Esophagus muscularis mucosa (tissue), 4 donors: ENCODE measurements around the gene PLN. TPM values are rescaled to one million over a fixed set of nuclear protein-coding genes. Genes with fewer than 3 reads are reported as not detected.

ENCODE experiments used
- DNase-seq: peaks from one replicate; pipeline ENCODE4 v3.0.0-alpha.2; 2017; ENCODE audit errors: extremely low spot score
- H3K27ac ChIP-seq, 4 donors: fragments of 200-600 bp; sonication (generic); replicated peaks in 1 of 4; 1 replicate in 3 of 4; 2 replicates in 1 of 4; pipeline ENCODE4 v1.5.1; 2016 to 2019; ENCODE audit warnings: mild to moderate bottlenecking in 1 of 4
- H3K27me3 ChIP-seq, 4 donors: fragments of 200-600 bp; sonication (generic); one replicate each; pipeline versions ENCODE4 v1.5.1 to v1.6.0; 2016 to 2019
- H3K36me3 ChIP-seq, 4 donors: fragments of 200-600 bp; sonication (generic); one replicate each; pipeline ENCODE4 v1.5.1; 2016 to 2019
- H3K4me1 ChIP-seq, 4 donors: fragments of 200-600 bp; sonication (generic); one replicate each; pipeline ENCODE4 v1.5.1; 2016 to 2019
- H3K4me3 ChIP-seq, 4 donors: fragments of 200-600 bp; sonication (generic); 1 replicate in 2 of 4; 2 replicates in 2 of 4; pipeline ENCODE4 v1.5.1; 2016 to 2019; ENCODE audit warnings: mild to moderate bottlenecking in 4 of 4, moderate library complexity in 1 of 4
- H3K9me3 ChIP-seq, 4 donors: fragments of 200-600 bp; sonication (generic); 1 replicate in 3 of 4; 2 replicates in 1 of 4; pipeline ENCODE4 v1.5.1; 2016 to 2019
- CTCF ChIP-seq, 3 experiments: fragments of 200-600 bp in 2 of 3; fragments of 450-650 bp in 1 of 3; sonication (generic) in 2 of 3; IDR thresholded peaks; one replicate each; pipeline ENCODE4 v1.5.1; 2017 to 2019; ENCODE audit warnings: antibody characterized with exemption in 3 of 3, mild to moderate bottlenecking in 2 of 3, moderate library complexity in 1 of 3
- EP300 ChIP-seq: sonication (generic); formaldehyde crosslinking; IDR thresholded peaks from one replicate; pipeline ENCODE4 v1.6.1; 2017; ENCODE audit warnings: antibody characterized with exemption
- POLR2A ChIP-seq: fragments of 450-650 bp; IDR thresholded peaks from one replicate; pipeline ENCODE4 v1.6.1; 2017; ENCODE audit warnings: antibody characterized with exemption, moderate library complexity, mild to moderate bottlenecking, low read depth
- POLR2AphosphoS5 ChIP-seq, 2 donors: sonication (generic); formaldehyde crosslinking; IDR thresholded peaks; one replicate each; pipeline ENCODE4 v1.6.1; 2017; ENCODE audit warnings: antibody characterized with exemption in 2 of 2
- WGBS: methylation state at CpG from one replicate; pipeline ENCODE4 v1.1.5; 2018; 5-methylcytosine and 5-hydroxymethylcytosine counted together
- intact Hi-C: fragments of 100-400 bp; cut with DNase I; formaldehyde crosslinking; loops from one replicate; pipeline ENCODE4 v1.15.1; 2023
- total RNA-seq, 4 donors: library from RNA; depleted of rRNA; stranded (reverse); fragments of >200 nt; gene quantifications; one replicate each; pipeline versions ENCODE4 v1.1.0 to v1.2.1, GENCODE V29; 2016

Gene PLN
- 100 to 1,000 TPM; 262 to 431 (median 319) TPM for total RNA-seq

- Histone ChIP-seq H3K27ac (peak within 1 kb of the TSS; percentile 64 to 74 (median 71)), H3K36me3 (peaks cover 0 to 37% (median 0%) of the 10 kb centered on the region in 4 donors), H3K9me3 (no peaks in the 10 kb centered on the region), H3K4me1 (peaks cover 0 to 36% (median 21%) of the 10 kb centered on the region in 4 donors), H3K27me3 (no peaks in the 10 kb centered on the region), H3K4me3 (peak within 1 kb of the TSS; percentile 43 to 59 (median 50))
- WGBS, result 60% methylated on average over 3 of the region's 3 CpGs
- TF ChIP-seq POLR2AphosphoS5 (IDR thresholded peaks at IDR 0.05) (peak; percentile 32 to 93), POLR2A (no peak)
- intact Hi-C loops, result no loop called here
- DNase-seq, result no peak
Measured at GRCh38 chr6:118548136-118548535, at the start of gene PLN. Gene PLN, plus strand, starts transcription at chr6:118548296. Its CDS starts 10,626 bp downstream, at chr6:118558922.

DNA sequence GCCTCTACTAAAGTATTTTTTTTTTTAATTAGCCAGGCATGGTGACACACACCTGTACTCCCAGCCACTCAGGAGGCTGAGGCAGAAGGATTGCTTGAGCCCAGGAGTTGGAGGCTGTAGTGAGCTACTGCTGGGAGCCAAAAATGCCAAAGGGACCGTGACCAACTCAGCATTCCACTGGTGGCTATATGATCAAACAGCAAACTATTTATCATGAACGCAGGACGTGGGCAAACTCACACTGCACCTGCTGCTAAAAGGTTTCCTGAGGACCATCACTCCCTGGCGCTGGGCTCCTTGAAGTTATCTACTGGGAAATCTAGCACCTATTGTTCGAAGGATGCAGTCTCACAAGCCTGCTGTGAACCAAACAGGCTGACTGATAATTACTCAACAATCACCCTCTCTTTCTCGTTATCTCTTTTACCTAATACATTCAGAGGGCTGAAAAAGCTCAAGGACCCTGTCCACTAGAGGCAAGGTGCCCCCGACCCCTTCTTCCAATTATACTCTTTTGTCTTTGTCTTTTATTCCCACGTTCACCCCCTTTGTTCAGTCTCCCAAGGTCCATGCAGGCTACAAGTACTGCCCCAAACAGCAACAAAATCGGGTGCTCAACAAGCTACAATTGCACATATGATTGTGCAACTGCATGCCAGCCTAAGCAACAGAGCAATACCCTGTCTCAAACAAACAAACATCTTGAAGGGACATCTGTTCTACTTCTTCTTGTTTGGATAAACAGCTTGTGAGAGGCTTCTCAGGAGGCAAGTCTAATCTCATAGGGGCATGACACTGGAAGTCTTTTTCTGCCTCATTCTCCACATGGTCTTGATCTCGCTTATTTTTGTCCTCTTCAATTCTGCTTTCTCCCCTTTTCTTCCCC is 47.7 kb upstream of the PLN start:
- H3K27ac ChIP-seq, result no peak overlapping the region
- WGBS, result 98% methylated on average over 10 of the region's 10 CpGs
- peaks cover 0 to 9% (median 1%) of the 10 kb centered on the region in 4 donors for H3K36me3 ChIP-seq
- TF ChIP-seq POLR2AphosphoS5 (IDR thresholded peaks at IDR 0.05) (no peak), EP300 (no peak), CTCF (IDR thresholded peaks at IDR 0.05) (no peak), POLR2A (no peak)
- intact Hi-C loops, result no loop called here
- H3K9me3 ChIP-seq, result no peaks in the 10 kb centered on the region
- DNase-seq, result no peak
- no peak overlapping the region for H3K4me3 ChIP-seq
- no peaks in the 10 kb centered on the region for H3K27me3 ChIP-seq
- H3K4me1 ChIP-seq, result no peaks in the 10 kb centered on the region

GRCh38 chr6:118501099-118501498 is 47.0 kb upstream of the PLN start:
- Histone ChIP-seq H3K27ac (no peak overlapping the region), H3K4me1 (no peaks in the 10 kb centered on the region), H3K27me3 (no peaks in the 10 kb centered on the region), H3K36me3 (peaks cover 0 to 6% (median 1%) of the 10 kb centered on the region in 4 donors), H3K9me3 (no peaks in the 10 kb centered on the region), H3K4me3 (no peak overlapping the region)
- intact Hi-C loops, result no loop called here
- no peak for DNase-seq
- 88% methylated on average over 5 of the region's 5 CpGs for WGBS
- TF ChIP-seq CTCF (IDR thresholded peaks at IDR 0.05) (no peak), EP300 (no peak), POLR2AphosphoS5 (IDR thresholded peaks at IDR 0.05) (no peak), POLR2A (no peak)

DNA sequence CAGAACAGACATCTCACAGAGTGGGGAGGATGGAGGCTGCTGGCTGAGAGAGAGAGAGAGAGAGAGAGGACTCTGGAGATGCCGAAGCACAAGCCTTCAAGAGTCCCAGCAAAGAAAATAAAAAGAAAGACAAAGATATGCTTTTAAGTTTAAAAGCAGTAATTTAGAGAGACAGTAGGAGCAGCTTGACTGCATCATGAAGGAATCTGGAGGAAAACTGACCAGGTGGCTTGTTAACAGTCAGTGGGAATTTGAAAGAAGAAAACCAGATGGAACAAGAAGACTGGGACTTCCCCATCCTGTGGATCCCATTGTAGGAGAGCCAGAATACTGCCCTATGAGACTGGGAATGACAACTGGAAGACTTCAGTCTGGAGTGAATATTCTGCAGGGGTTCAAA is 46.3 kb upstream of the PLN start:
- intact Hi-C loops, result no loop called here
- H3K36me3 ChIP-seq, result peaks cover 0 to 6% (median 1%) of the 10 kb centered on the region in 4 donors
- DNase-seq, result no peak
- no peak overlapping the region for H3K27ac ChIP-seq
- no peak overlapping the region for H3K4me3 ChIP-seq
- no peaks in the 10 kb centered on the region for H3K9me3 ChIP-seq
- H3K4me1 ChIP-seq, result peaks cover 0 to under 1% (median 0%) of the 10 kb centered on the region in 4 donors
- TF ChIP-seq POLR2AphosphoS5 (IDR thresholded peaks at IDR 0.05) (no peak), EP300 (no peak), POLR2A (no peak), CTCF (IDR thresholded peaks at IDR 0.05) (no peak)
- 71% methylated on average over 1 of the region's 1 CpG for WGBS
- no peaks in the 10 kb centered on the region for H3K27me3 ChIP-seq

GRCh38 chr6:118502169-118502568 is 45.9 kb upstream of the PLN start:
- H3K4me3 ChIP-seq, result no peak overlapping the region
- no peaks in the 10 kb centered on the region for H3K9me3 ChIP-seq
- H3K36me3 ChIP-seq, result peaks cover 0 to 6% (median 1%) of the 10 kb centered on the region in 4 donors
- WGBS, result 82% methylated on average over 2 of the region's 2 CpGs
- intact Hi-C loops, result no loop called here
- TF ChIP-seq CTCF (IDR thresholded peaks at IDR 0.05) (no peak), EP300 (no peak), POLR2AphosphoS5 (IDR thresholded peaks at IDR 0.05) (no peak), POLR2A (no peak)
- H3K27ac ChIP-seq, result no peak overlapping the region
- H3K4me1 ChIP-seq, result peaks cover 0 to 2% (median 0%) of the 10 kb centered on the region in 4 donors
- H3K27me3 ChIP-seq, result no peaks in the 10 kb centered on the region
- no peak for DNase-seq
